Left ventricle myocardium inferior (tissue), 1 donor: ENCODE measurements around the gene ROBO2. TPM values are rescaled to one million over a fixed set of nuclear protein-coding genes. Genes with fewer than 3 reads are reported as not detected.

Source experiments
- DNase-seq: peaks from one replicate; pipeline ENCODE4 v3.0.0-alpha.2; 2020
- H3K27ac ChIP-seq: fragments of 200-600 bp; replicated peaks from 2 replicates; pipeline ENCODE4 v1.8.0; 2021
- H3K27me3 ChIP-seq: fragments of 200-600 bp; 2 replicates; pipeline ENCODE4 v1.8.0; 2021; ENCODE audit warnings: low read depth
- H3K36me3 ChIP-seq: fragments of 200-600 bp; 2 replicates; pipeline ENCODE4 v1.8.0; 2021
- H3K4me1 ChIP-seq: fragments of 200-600 bp; 2 replicates; pipeline ENCODE4 v1.8.0; 2021
- H3K4me3 ChIP-seq: fragments of 200-600 bp; 2 replicates; pipeline ENCODE4 v1.8.0; 2021; ENCODE audit warnings: mild to moderate bottlenecking, moderate library complexity
- H3K9me3 ChIP-seq: fragments of 200-600 bp; replicated peaks from 2 replicates; pipeline ENCODE4 v1.8.0; 2021
- CTCF ChIP-seq: fragments of 200-600 bp; IDR thresholded peaks from 2 replicates; pipeline ENCODE4 v1.8.0; 2021; ENCODE audit warnings: antibody characterized with exemption, mild to moderate bottlenecking, borderline replicate concordance
- intact Hi-C: fragments of 100-400 bp; cut with micrococcal nuclease; formaldehyde crosslinking; loops from one replicate; pipeline ENCODE4 v1.11.0; 2022
- total RNA-seq: library from RNA; stranded (reverse); fragmentation: NEBNext Ultra II Directional; extraction: Animal tissue kit (Norgen Biotek cat#: 25700); gene quantifications from one replicate; pipeline ENCODE4 v1.2.1, GENCODE V29; 2021
- donor health status: DM: no; HTN: yes; CAD: no; lungs with severe emphysema.

Gene ROBO2
- total RNA-seq, 1 donor from 2014 or later: 0.19 TPM

GRCh38 chr3:77377717-77378116 lies 337.8 kb downstream of the ROBO2 start:
- Histone ChIP-seq H3K4me1 (no peaks in the 10 kb centered on the region), H3K27ac (no peak overlapping the region), H3K9me3 (no peaks in the 10 kb centered on the region), H3K36me3 (no peaks in the 10 kb centered on the region), H3K4me3 (no peak overlapping the region), H3K27me3 (no peaks in the 10 kb centered on the region)
- intact Hi-C loops: no loop called here
- no peak for DNase-seq
- no peak for TF ChIP-seq CTCF

GRCh38 chr3:77380136-77380535 lies 340.2 kb downstream of the ROBO2 start:
- TF ChIP-seq CTCF: no peak
- no peaks in the 10 kb centered on the region for H3K9me3 ChIP-seq
- no peak overlapping the region for H3K27ac ChIP-seq
- H3K4me3 ChIP-seq: no peak overlapping the region
- no peaks in the 10 kb centered on the region for H3K4me1 ChIP-seq
- no peaks in the 10 kb centered on the region for H3K27me3 ChIP-seq
- no peaks in the 10 kb centered on the region for H3K36me3 ChIP-seq
- no peak for DNase-seq
- intact Hi-C loops: no loop called here

GRCh38 chr3:77381431-77381830 lies 341.5 kb downstream of the ROBO2 start:
- H3K36me3 ChIP-seq: no peaks in the 10 kb centered on the region
- H3K4me3 ChIP-seq: no peak overlapping the region
- H3K27me3 ChIP-seq: no peaks in the 10 kb centered on the region
- no peaks in the 10 kb centered on the region for H3K9me3 ChIP-seq
- H3K4me1 ChIP-seq: no peaks in the 10 kb centered on the region
- DNase-seq: no peak
- no peak overlapping the region for H3K27ac ChIP-seq
- no peak for TF ChIP-seq CTCF
- intact Hi-C loops: no loop called here

- Histone ChIP-seq H3K9me3 (no peaks in the 10 kb centered on the region), H3K36me3 (no peaks in the 10 kb centered on the region), H3K27ac (no peak overlapping the region), H3K4me1 (no peaks in the 10 kb centered on the region), H3K27me3 (no peaks in the 10 kb centered on the region), H3K4me3 (no peak overlapping the region)
- DNase-seq: no peak
- intact Hi-C loops: no loop called here
- no peak for TF ChIP-seq CTCF
Observed at GRCh38 chr3:77392181-77392580, 352.3 kb downstream of the ROBO2 start.

DNA sequence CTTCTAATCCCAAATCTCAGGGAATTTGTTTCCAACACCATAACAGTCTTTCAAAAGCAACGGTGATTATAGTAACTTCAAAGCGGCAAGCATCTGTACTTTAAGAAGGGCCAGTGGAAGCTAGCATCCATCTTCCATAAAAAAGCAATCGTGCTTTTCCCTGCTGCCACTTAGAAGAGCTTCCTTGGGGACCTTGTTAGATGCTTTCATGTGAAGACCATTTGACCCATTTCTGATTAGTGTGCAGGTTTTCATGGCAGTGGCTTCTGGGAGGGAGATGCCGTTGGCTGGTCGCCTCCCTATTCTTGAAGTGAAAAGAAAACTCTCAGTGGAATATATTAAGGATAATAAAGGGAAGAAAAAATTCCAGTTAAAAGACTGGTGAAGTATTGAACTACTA lies 354.1 kb downstream of the ROBO2 start:
- DNase-seq: no peak
- H3K36me3 ChIP-seq: no peaks in the 10 kb centered on the region
- H3K4me3 ChIP-seq: no peak overlapping the region
- no peaks in the 10 kb centered on the region for H3K9me3 ChIP-seq
- intact Hi-C loops: no loop called here
- H3K4me1 ChIP-seq: no peaks in the 10 kb centered on the region
- no peak for TF ChIP-seq CTCF
- H3K27me3 ChIP-seq: no peaks in the 10 kb centered on the region
- no peak overlapping the region for H3K27ac ChIP-seq

- intact Hi-C loops: no loop called here
- TF ChIP-seq CTCF: no peak
- Histone ChIP-seq H3K36me3 (no peaks in the 10 kb centered on the region), H3K27me3 (no peaks in the 10 kb centered on the region), H3K27ac (no peak overlapping the region), H3K4me1 (no peaks in the 10 kb centered on the region), H3K9me3 (no peaks in the 10 kb centered on the region), H3K4me3 (no peak overlapping the region)
- DNase-seq: no peak
Observed at GRCh38 chr3:77404871-77405270, 365.0 kb downstream of the ROBO2 start.
